SJSA1 (cell line): ENCODE results near the gene ITGA11. TPM values are rescaled to one million over a fixed set of nuclear protein-coding genes. Genes with fewer than 3 reads are reported as not detected.

Experiments
- DNase-seq, 2 experiments: peaks; one replicate each; pipeline ENCODE4 v3.0.0-alpha.2; 2015 to 2020; ENCODE audit warnings: low spot score in 2 of 2, low read depth in 1 of 2
- H3K27ac ChIP-seq: fragments of 250-450 bp; sonication (Bioruptor Pico); 2 replicates; pipeline ENCODE4 v1.5.1; 2020; ENCODE audit warnings: mild to moderate bottlenecking, moderate library complexity
- H3K27me3 ChIP-seq: fragments of 250-450 bp; sonication (Bioruptor Pico); replicated peaks from 2 replicates; pipeline ENCODE4 v1.5.1; 2020; ENCODE audit warnings: mild to moderate bottlenecking, moderate library complexity
- H3K36me3 ChIP-seq: fragments of 250-450 bp; sonication (Bioruptor Pico); 2 replicates; pipeline ENCODE4 v1.5.1; 2020; ENCODE audit warnings: mild to moderate bottlenecking
- H3K4me1 ChIP-seq: fragments of 250-450 bp; sonication (Bioruptor Pico); replicated peaks from 2 replicates; pipeline ENCODE4 v1.6.1; 2021; ENCODE audit warnings: mild to moderate bottlenecking
- H3K4me3 ChIP-seq: fragments of 250-450 bp; sonication (Bioruptor Pico); 2 replicates; pipeline ENCODE4 v1.5.1; 2020; ENCODE audit warnings: mild to moderate bottlenecking
- H3K9me3 ChIP-seq: fragments of 250-450 bp; sonication (Bioruptor Pico); replicated peaks from 2 replicates; pipeline ENCODE4 v1.5.1; 2020; ENCODE audit warnings: mild to moderate bottlenecking
- total RNA-seq: library from RNA; depleted of rRNA; stranded (reverse); fragments of >200 nt; shearing (Covaris generic); gene quantifications from 2 replicates; pipeline ENCODE4 v1.2.3, GENCODE V29; 2014

The ITGA11 gene
- total RNA-seq, 1 experiment from 2014 or later: 0.34 TPM

DNA sequence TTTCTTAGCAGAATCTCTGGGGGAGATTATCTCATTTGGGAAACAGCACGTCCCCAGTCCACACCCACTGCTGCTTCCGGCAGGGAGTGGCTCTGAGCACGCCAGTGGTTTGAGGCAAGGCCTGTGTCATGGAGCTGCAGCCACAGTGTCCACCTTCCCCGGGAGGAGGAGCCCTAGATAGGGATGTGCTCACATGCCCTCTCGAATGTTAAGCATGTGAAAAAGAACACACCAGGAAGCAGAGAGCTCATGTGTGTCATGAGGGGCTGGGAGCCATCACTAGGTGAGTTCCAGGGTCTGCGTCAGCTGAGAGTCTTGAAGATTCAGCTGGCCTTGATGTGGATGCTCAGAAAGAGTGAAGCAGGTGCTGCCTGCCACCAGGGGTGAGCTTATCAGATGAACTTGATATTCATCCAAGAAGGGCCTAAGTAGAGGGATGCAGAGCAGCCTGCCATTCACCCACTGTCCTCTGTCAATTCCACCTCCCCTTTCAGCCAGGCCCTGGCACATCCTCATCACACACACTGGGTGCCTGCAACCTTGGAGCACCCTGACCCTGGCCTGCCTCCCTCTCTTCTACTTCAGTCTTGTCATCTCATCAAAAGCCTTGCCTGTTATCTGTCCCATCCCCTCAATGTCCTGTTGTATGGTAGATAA, 16.3 kb downstream of the ITGA11 start:
- peak in 1 of 2 experiments; percentile 20 for DNase-seq
- H3K9me3 ChIP-seq: no peaks in the 10 kb centered on the region
- no peaks in the 10 kb centered on the region for H3K27me3 ChIP-seq
- no peak overlapping the region for H3K27ac ChIP-seq
- H3K36me3 ChIP-seq: no peaks in the 10 kb centered on the region
- H3K4me1 ChIP-seq: no peaks in the 10 kb centered on the region
- no peak overlapping the region for H3K4me3 ChIP-seq

DNA sequence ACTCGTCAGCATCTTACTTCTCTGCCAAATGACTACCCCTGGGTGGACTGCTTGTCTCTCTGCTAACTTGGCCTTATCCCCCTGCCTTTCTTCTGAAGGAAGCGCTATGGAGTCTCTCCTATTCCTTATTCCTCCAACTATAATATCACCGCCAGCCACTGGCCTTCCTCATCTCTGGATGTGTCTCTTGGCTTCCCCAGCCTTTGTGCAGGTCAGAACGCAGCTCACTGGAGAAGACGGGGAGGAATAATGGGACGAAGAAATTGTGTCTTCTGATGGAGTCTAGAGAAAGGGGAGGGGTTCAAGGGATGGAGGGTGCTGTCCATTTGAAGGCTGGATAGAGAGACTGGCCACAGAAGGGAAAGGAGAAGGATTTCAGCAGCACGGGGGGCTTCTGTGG, 16.9 kb downstream of the ITGA11 start:
- Histone ChIP-seq H3K27me3 (no peaks in the 10 kb centered on the region), H3K36me3 (no peaks in the 10 kb centered on the region), H3K4me3 (no peak overlapping the region), H3K4me1 (no peaks in the 10 kb centered on the region), H3K27ac (no peak overlapping the region), H3K9me3 (no peaks in the 10 kb centered on the region)
- no peak for DNase-seq

DNA sequence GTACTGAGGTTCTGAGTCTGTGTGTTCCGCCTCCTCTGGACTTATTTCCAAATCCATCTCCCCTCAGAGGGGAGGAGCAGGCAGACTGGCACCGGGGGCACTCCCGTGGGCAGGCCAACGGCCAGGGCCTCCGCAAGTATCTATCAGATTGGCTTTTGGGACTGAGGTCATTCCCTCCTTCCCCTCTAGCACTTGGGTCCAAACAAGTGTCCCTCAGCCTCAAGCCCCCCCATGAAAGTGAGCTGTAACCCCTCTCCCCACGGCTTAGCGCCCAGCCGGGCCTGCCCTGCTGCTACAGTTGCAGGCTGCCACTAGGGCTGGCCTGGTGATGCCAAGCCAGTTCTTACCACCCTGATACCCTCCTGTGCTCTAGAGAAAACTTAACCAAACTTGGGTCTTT, 17.4 kb downstream of the ITGA11 start:
- Histone ChIP-seq H3K4me3 (no peak overlapping the region), H3K4me1 (no peaks in the 10 kb centered on the region), H3K36me3 (no peaks in the 10 kb centered on the region), H3K27me3 (no peaks in the 10 kb centered on the region), H3K27ac (no peak overlapping the region), H3K9me3 (no peaks in the 10 kb centered on the region)
- DNase-seq: peak in 1 of 2 experiments; percentile 28

DNA sequence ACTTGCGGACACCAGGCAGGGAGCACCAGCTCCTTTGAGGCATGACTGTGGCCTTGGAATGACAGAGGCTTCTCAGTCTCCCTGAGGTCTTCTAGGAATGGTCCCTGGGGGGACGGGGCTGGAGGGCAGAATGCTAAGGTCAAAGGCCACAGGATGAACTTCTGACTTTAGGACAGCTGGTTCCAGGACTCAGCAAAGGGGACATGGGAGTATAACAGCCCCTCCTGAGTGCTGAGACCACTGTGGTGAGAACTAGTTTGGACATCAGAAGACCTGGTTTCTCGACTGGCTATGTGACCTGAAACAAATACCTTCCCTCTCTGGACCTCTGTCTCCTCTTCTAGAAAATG, 17.8 kb downstream of the ITGA11 start:
- no peak for DNase-seq
- no peaks in the 10 kb centered on the region for H3K9me3 ChIP-seq
- no peak overlapping the region for H3K4me3 ChIP-seq
- H3K27ac ChIP-seq: no peak overlapping the region
- H3K4me1 ChIP-seq: no peaks in the 10 kb centered on the region
- no peaks in the 10 kb centered on the region for H3K27me3 ChIP-seq
- H3K36me3 ChIP-seq: no peaks in the 10 kb centered on the region

DNA sequence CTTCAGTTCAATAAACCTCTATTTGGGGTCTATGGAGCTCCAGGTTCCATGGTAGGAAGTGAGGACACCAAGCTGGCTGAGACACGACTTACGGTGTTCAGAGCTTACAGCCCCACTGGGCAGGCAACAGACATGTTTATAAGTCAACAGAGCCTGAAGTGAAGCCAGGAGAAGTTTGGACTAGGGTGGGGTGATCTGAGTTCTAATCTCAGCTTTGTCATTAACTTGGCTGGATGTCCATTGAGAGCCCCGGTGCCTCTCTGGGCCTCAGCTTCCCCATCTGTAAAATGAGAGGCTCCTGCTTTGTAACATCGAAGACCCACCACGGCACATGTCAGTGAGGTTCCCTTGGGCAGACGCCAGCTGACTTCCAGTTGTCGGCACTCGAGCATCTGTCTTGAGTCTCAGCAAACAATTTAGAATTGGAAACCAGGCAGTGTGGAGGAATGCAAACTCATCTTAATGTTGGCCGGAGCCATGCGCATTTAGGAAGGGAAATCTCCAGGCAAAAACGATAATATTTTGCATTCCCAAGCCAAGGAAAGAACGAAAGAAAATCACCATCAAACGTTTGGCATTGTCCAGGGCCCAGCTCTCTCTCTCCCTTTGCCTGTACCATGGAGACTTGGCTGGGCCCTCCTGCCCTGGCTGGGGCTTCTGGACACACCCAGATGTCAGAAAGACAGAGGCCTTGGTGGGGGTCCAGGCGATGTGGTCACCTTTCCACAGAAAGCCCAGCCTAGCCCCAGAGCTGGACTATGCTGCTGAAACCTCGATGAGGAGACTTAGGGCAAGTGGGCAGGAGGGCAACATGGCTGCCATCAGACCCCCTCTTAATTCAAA, 18.4 kb downstream of the ITGA11 start:
- H3K27me3 ChIP-seq: no peaks in the 10 kb centered on the region
- no peak overlapping the region for H3K27ac ChIP-seq
- H3K36me3 ChIP-seq: no peaks in the 10 kb centered on the region
- H3K9me3 ChIP-seq: no peaks in the 10 kb centered on the region
- H3K4me3 ChIP-seq: no peak overlapping the region
- DNase-seq: peak in 1 of 2 experiments; percentile 38
- H3K4me1 ChIP-seq: no peaks in the 10 kb centered on the region

DNA sequence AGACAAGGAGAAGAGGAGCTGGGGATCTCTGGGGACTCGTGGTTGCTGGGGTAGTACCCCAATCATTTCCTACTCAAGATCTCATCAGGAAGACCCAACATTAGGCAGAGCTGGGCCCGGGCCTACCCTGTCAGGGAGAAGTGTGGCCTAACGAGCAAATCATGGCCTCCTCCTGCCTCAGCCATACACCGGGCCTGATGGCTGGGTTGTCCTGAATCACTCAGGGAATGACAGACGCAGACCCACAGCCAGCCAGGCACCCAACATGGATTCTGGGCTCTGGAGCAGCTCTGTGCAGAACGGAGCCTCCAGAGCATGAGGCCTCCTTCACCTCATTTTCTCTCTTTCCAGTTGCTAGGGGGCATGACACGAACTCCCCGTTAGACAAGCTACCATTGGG, 19.7 kb downstream of the ITGA11 start:
- DNase-seq: peak in 1 of 2 experiments; percentile 22
- Histone ChIP-seq H3K9me3 (no peaks in the 10 kb centered on the region), H3K27me3 (no peaks in the 10 kb centered on the region), H3K27ac (no peak overlapping the region), H3K4me3 (no peak overlapping the region), H3K4me1 (no peaks in the 10 kb centered on the region), H3K36me3 (no peaks in the 10 kb centered on the region)

DNA sequence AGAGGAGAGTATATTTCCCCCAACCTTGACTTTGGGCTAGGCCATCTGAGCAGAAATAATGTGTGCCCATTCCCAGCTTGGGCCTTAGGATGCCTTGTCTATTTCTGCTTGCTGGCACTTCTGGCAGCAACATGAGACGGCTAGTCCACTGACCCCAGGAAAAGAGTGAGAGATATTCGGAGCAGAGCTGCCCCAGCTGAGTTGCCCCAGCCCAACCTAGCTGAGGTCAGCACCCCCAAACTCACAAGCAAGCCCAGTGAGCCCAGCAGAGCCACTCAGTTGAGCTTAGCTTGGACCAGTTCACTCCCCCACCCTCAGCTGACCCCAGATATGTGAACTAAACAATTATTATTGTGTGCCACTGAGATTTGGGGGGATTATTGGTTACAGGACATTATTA, 20.2 kb downstream of the ITGA11 start:
- peak in 1 of 2 experiments; percentile 20 for DNase-seq
- no peaks in the 10 kb centered on the region for H3K27me3 ChIP-seq
- H3K36me3 ChIP-seq: no peaks in the 10 kb centered on the region

DNA sequence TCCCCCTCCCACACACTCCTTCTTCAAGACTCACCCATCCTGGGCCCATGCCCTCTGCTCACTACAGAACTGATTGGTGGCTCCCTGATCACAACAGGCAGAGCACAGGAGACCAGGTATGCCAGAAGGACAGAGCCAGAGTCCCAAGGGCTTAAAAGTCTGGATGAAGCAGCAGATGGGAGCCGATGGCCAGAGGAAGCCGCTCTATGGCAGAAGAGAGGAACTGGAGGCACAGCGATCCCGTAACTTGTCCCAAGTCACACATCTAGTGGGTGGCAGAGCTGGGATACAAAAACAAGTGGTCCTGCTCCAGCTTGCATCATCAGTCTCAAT, 20.7 kb downstream of the ITGA11 start:
- DNase-seq: peak in 1 of 2 experiments; percentile 16
- Histone ChIP-seq H3K9me3 (no peaks in the 10 kb centered on the region), H3K36me3 (no peaks in the 10 kb centered on the region)

More for the DNA sequence above, 20.2 kb downstream of the ITGA11 start:
- no peaks in the 10 kb centered on the region for H3K9me3 ChIP-seq
- no peaks in the 10 kb centered on the region for H3K4me1 ChIP-seq
- no peak overlapping the region for H3K27ac ChIP-seq
- H3K4me3 ChIP-seq: no peak overlapping the region

DNA sequence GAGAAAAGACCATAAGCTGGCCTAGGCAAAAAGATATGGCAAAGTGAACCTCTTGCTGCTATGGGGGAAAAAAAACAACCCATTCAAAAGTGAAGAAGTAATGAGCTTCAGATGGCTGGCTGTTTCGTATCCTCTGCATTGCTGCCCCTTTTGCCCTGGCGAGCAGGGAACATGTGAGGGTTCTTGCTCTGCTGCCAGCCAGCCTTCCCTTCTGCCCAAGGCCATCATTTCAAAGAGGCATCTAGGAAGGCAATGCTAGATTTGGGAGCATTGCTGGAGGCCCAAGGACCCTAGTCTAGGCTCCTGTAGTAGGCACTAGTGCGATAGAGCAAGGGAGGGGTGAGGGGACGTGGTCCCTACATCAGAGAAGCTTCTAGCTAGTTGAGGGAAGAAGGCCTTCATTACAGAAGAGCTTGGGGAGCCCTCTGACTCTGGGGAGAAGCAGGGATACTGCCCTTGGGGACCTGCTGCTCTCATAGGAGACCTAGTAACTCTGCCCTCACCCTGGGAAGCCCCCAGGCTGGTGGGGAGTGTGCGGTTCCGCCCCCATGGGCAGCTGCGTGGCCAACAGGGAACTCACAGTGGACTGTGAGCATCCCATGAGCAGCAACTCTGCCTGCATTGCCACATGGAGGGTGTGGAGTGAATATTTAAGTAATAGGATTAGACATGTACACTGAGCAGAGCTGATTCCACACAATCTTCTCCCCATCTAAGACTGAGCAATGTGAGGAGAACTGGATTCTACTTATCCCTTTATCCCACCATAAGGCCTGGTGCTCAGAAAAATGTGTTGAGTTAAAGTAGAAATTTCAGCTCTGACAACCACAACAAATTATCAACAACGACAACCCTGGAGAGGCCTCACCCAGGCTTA, 21.3 kb downstream of the ITGA11 start:
- H3K27me3 ChIP-seq: no peaks in the 10 kb centered on the region
- H3K36me3 ChIP-seq: no peaks in the 10 kb centered on the region
- H3K4me1 ChIP-seq: no peaks in the 10 kb centered on the region
- no peak overlapping the region for H3K27ac ChIP-seq
- DNase-seq: peak in 1 of 2 experiments; percentile 37
- H3K9me3 ChIP-seq: no peaks in the 10 kb centered on the region
- no peak overlapping the region for H3K4me3 ChIP-seq

More for the DNA sequence above, 20.7 kb downstream of the ITGA11 start:
- H3K4me1 ChIP-seq: no peaks in the 10 kb centered on the region
- H3K27ac ChIP-seq: no peak overlapping the region
- H3K27me3 ChIP-seq: no peaks in the 10 kb centered on the region
- no peak overlapping the region for H3K4me3 ChIP-seq

DNA sequence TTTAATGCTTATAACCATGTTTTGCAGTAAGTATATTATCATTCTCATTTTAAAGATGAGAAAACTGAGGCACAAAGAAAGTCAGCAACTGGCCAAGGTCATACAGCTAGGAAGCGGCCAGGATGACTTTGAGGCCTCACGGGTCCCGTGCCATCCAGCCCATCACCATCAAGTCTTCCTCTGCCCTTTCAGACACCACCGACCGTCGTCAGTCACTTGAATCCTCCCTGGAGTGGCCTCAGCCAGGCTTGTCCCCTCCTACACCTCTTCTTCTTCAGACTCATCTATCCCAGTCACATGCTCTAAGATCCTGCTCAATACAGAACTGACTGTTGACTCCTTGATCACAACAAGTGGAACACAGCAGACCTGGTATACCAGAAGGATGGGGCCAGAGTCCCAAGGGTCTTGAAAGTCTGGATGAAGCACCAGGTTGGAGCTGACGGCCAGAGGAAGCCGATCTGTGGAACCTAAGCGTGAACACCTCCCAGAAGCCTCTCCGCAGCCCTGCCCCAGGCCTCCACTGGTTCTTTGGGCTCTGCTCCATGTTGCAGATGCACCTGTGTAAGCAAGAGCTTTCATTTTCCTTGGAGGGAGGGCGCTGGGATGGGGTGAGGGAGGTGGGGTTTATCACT, 22.1 kb downstream of the ITGA11 start:
- Histone ChIP-seq H3K4me3 (no peak overlapping the region), H3K9me3 (no peaks in the 10 kb centered on the region), H3K27me3 (no peaks in the 10 kb centered on the region), H3K27ac (no peak overlapping the region), H3K36me3 (no peaks in the 10 kb centered on the region), H3K4me1 (no peaks in the 10 kb centered on the region)
- DNase-seq: peak in 1 of 2 experiments; percentile 24

DNA sequence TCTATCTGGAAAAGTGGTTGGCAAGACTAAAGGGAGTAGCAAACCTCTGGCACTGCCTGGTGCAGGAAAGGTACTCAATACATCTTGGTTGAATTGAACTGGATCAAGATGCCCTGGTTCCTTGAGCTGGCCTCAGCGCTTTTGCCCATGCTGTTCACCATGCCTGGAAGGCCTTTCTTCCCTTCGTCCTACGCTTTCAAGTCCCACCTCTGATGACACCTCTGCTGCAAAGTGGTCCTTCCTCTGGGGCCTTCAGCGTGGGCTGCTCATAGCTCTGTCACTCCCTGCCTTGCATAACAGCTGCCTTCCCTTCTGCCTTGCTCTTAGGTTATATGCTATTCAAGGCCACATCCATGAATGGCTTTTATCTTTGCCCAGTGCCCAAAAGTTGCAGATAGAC, 23.0 kb downstream of the ITGA11 start:
- no peak overlapping the region for H3K4me3 ChIP-seq
- no peaks in the 10 kb centered on the region for H3K9me3 ChIP-seq
- H3K27me3 ChIP-seq: no peaks in the 10 kb centered on the region
- H3K4me1 ChIP-seq: no peaks in the 10 kb centered on the region
- DNase-seq: peak in 1 of 2 experiments; percentile 17
- no peak overlapping the region for H3K27ac ChIP-seq
- no peaks in the 10 kb centered on the region for H3K36me3 ChIP-seq

DNA sequence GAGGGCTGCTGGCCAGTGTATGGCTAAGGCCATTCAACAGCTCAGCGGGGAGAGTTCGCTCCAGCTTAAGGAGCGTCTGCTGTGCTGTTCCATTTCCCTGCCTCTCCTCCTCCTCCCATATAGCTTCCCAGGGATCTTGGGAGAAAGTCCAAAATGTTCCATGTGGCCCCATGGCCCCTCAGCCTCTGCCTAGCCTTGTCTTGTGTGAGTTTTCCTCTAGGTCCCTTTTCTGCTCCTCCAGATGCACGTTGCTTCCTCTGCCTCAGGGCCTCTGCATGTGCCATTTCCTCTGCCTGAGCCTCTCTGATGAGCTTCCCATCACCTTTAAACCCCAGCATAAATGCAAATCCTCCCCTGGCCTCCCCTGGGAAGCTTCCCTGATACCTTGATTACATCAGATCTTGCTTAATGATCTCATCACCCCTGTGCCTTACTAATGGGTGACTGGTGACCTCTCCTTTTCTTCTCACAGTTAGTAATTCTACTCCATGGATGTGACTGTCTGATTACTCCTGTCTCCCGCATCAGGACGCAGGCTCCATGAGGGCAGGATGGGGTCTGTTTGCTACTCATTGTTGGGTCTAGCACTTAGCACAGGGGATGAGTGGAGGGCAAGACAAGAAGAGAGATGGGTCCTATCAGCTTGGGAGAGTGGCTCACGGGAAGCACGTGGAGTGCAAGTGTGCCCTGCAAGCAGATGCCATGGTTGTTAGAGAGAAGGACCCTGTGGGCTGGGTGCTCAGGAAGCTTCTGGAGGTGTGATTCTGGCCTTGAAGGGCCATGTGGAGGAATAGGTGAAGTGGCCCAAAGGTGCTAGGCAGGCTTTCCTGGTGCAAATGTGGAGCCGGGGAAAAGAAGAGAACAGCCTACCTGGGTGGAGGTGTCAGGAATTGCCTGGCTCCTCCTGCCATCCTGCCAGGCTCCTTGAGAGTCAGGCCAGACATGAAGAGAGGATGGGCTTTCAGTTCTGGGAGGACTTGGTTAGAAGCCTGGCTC, 23.8 kb downstream of the ITGA11 start:
- Histone ChIP-seq H3K27ac (no peak overlapping the region), H3K4me3 (no peak overlapping the region), H3K4me1 (no peaks in the 10 kb centered on the region), H3K9me3 (no peaks in the 10 kb centered on the region), H3K27me3 (no peaks in the 10 kb centered on the region), H3K36me3 (no peaks in the 10 kb centered on the region)
- peak in 1 of 2 experiments; percentile 19 for DNase-seq
